Measurements from ENCODE around the gene CSNK2A3.
"Not testable (repeated sequence)": the region's sequence is repeated elsewhere in the genome, so short reads cannot be mapped to it uniquely, and the experiment has no call there.

CSNK2A3 gene

GRCh38 chr11:11379661-11380060 lies 26.6 kb upstream of the CSNK2A3 start:
- no peak for DNase-seq

- no peak for DNase-seq
These were observed 25.3 kb upstream of the CSNK2A3 start for GRCh38 chr11:11378184-11378940.

- no peak for DNase-seq
These were observed 21.5 kb upstream of the CSNK2A3 start for GRCh38 chr11:11374358-11375148.

- DNase-seq, result no peak
These were observed 20.9 kb upstream of the CSNK2A3 start for GRCh38 chr11:11373934-11374333.

GRCh38 chr11:11372461-11372860 lies 19.4 kb upstream of the CSNK2A3 start:
- DNase-seq, result no peak

GRCh38 chr11:11370962-11371303 lies 17.9 kb upstream of the CSNK2A3 start:
- no peak for DNase-seq

- no peak for DNase-seq
These were observed 17.4 kb upstream of the CSNK2A3 start for GRCh38 chr11:11370255-11370961.

- no peak for DNase-seq
These were observed 13.7 kb upstream of the CSNK2A3 start for GRCh38 chr11:11366793-11367192.

GRCh38 chr11:11363674-11364073 lies 10.6 kb upstream of the CSNK2A3 start:
- no peak for DNase-seq

- no peak for DNase-seq
These were observed 6.6 kb upstream of the CSNK2A3 start for GRCh38 chr11:11359611-11360010.

- DNase-seq, result no peak
These were observed 3.8 kb upstream of the CSNK2A3 start for GRCh38 chr11:11356842-11357241.

- not testable (repeated sequence) for DNase-seq
These were observed 1.2 kb downstream of the CSNK2A3 start for GRCh38 chr11:11351851-11352250.

- no peak for DNase-seq
These were observed 1.9 kb downstream of the CSNK2A3 start for GRCh38 chr11:11351042-11351586.

- DNase-seq, result no peak
These were observed 3.1 kb downstream of the CSNK2A3 start for GRCh38 chr11:11349870-11350337.

GRCh38 chr11:11349106-11349825 lies 3.8 kb downstream of the CSNK2A3 start:
- no peak for DNase-seq

GRCh38 chr11:11348303-11348702 lies 4.7 kb downstream of the CSNK2A3 start:
- DNase-seq, result no peak

GRCh38 chr11:11347592-11347991 lies 5.5 kb downstream of the CSNK2A3 start:
- DNase-seq, result no peak

- DNase-seq, result no peak
These were observed 6.7 kb downstream of the CSNK2A3 start for GRCh38 chr11:11346303-11346702.

- DNase-seq, result no peak
These were observed 8.0 kb downstream of the CSNK2A3 start for GRCh38 chr11:11345099-11345498.

GRCh38 chr11:11344045-11344444 lies 9.0 kb downstream of the CSNK2A3 start:
- no peak for DNase-seq

- no peak for DNase-seq
These were observed 14.7 kb downstream of the CSNK2A3 start for GRCh38 chr11:11338304-11338703.

- no peak for DNase-seq
These were observed 16.4 kb downstream of the CSNK2A3 start for GRCh38 chr11:11336664-11337063.

- no peak for DNase-seq
These were observed 18.0 kb downstream of the CSNK2A3 start for GRCh38 chr11:11335043-11335442.
